Measurements from ENCODE around the gene PTF1A. TPM values are rescaled to one million over a fixed set of nuclear protein-coding genes. Genes with fewer than 3 reads are reported as not detected.
"Not testable (repeated sequence)": the region's sequence is repeated elsewhere in the genome, so short reads cannot be mapped to it uniquely, and the experiment has no call there.

PTF1A gene
- total and polyA plus RNA-seq, 2 experiments from 2014 or later, result not detected

GRCh38 chr10:23217471-23217870 is 25.4 kb downstream of the PTF1A start:
- Histone ChIP-seq H3K9me2 (ENCODE audit: insufficient read depth) (no peaks in the 10 kb centered on the region), H4K20me1 (ENCODE audit: insufficient read depth) (no peaks in the 10 kb centered on the region), H3K27me3 (replicated peaks; ENCODE audit: insufficient read depth) (0 out of 2 replicates have a peak, but pooled peaks cover 6% of the 10 kb centered on the region), H2AFZ (no peak overlapping the region), H3F3A (ENCODE audit: insufficient read depth) (no peaks in the 10 kb centered on the region), H3K27ac (no peak overlapping the region), H3K4me3 (no peak overlapping the region), H3K4me1 (ENCODE audit: insufficient read depth) (no peaks in the 10 kb centered on the region), H3K79me2 (ENCODE audit: insufficient read depth) (no peaks in the 10 kb centered on the region), H3K9me3 (ENCODE audit: low read depth) (no peaks in the 10 kb centered on the region), H3K4me2 (ENCODE audit: unreplicated experiment) (no peak overlapping the region), H3K9ac (no peak overlapping the region), H3K36me3 (ENCODE audit: low read depth) (no peaks in the 10 kb centered on the region)
- no peak for DNase-seq
- whole genome bisulfite sequencing, 2 experiments (ENCODE audit: low coverage in 1 of 2, low lambda C conversion rate in 2 of 2, missing lambda C conversion rate in 2 of 2), result 41 to 67% methylated on average over 1 of the region's 1 CpG
- TF ChIP-seq EZH2 (IDR thresholded peaks at IDR 0.05; ENCODE audit: insufficient read depth, poor library complexity, severe bottlenecking), result no peak
- in situ Hi-C loops (cut with MboI), result no loop called here

- no peaks in the 10 kb centered on the region for H3K27me3 ChIP-seq (replicated peaks; ENCODE audit: insufficient read depth)
- no peak overlapping the region for H2AFZ ChIP-seq
- H3K4me2 ChIP-seq (ENCODE audit: unreplicated experiment), result no peak overlapping the region
- TF ChIP-seq EZH2phosphoT487 (IDR thresholded peaks at IDR 0.05; ENCODE audit: insufficient read depth, low read depth), result no peak
- TF ChIP-seq EZH2 (IDR thresholded peaks at IDR 0.05; ENCODE audit: insufficient read depth, poor library complexity, severe bottlenecking), result no peak
- H3F3A ChIP-seq (ENCODE audit: insufficient read depth), result no peaks in the 10 kb centered on the region
- no peaks in the 10 kb centered on the region for H3K4me1 ChIP-seq (ENCODE audit: insufficient read depth)
- no peak overlapping the region for H3K9ac ChIP-seq
- no peak for DNase-seq
- H4K20me1 ChIP-seq (ENCODE audit: insufficient read depth), result no peaks in the 10 kb centered on the region
- no peak overlapping the region for H3K4me3 ChIP-seq
- H3K9me3 ChIP-seq (ENCODE audit: low read depth), result no peaks in the 10 kb centered on the region
- in situ Hi-C loops (cut with MboI), result no loop called here
- H3K79me2 ChIP-seq (ENCODE audit: insufficient read depth), result no peaks in the 10 kb centered on the region
- H3K36me3 ChIP-seq (ENCODE audit: low read depth), result no peaks in the 10 kb centered on the region
- no peaks in the 10 kb centered on the region for H3K9me2 ChIP-seq (ENCODE audit: insufficient read depth)
- H3K27ac ChIP-seq, result no peak overlapping the region
- WGBS, 2 experiments (ENCODE audit: low coverage in 1 of 2, low lambda C conversion rate in 2 of 2, missing lambda C conversion rate in 2 of 2), result 0 to 13% methylated on average over 1 of the region's 1 CpG
Measured at GRCh38 chr10:23230582-23230981, 38.5 kb downstream of the PTF1A start.

- no peaks in the 10 kb centered on the region for H3F3A ChIP-seq (ENCODE audit: insufficient read depth)
- H3K4me3 ChIP-seq, result no peak overlapping the region
- H3K36me3 ChIP-seq (ENCODE audit: low read depth), result no peaks in the 10 kb centered on the region
- H2AFZ ChIP-seq, result no peak overlapping the region
- no peak overlapping the region for H3K9ac ChIP-seq
- H3K27ac ChIP-seq, result no peak overlapping the region
- H3K79me2 ChIP-seq (ENCODE audit: insufficient read depth), result no peaks in the 10 kb centered on the region
- H3K4me2 ChIP-seq (ENCODE audit: unreplicated experiment), result no peak overlapping the region
- in situ Hi-C loops (cut with MboI), result no loop called here
- no peak for DNase-seq
- no peak for TF ChIP-seq EZH2 (IDR thresholded peaks at IDR 0.05; ENCODE audit: insufficient read depth, poor library complexity, severe bottlenecking)
- TF ChIP-seq EZH2phosphoT487 (IDR thresholded peaks at IDR 0.05; ENCODE audit: insufficient read depth, low read depth), result no peak
- WGBS, 2 experiments (ENCODE audit: low coverage in 1 of 2, low lambda C conversion rate in 2 of 2, missing lambda C conversion rate in 2 of 2), result 41 to 43% methylated on average over 3 of the region's 3 CpGs
- no peaks in the 10 kb centered on the region for H4K20me1 ChIP-seq (ENCODE audit: insufficient read depth)
- H3K9me3 ChIP-seq (ENCODE audit: low read depth), result no peaks in the 10 kb centered on the region
- H3K4me1 ChIP-seq (ENCODE audit: insufficient read depth), result no peaks in the 10 kb centered on the region
- no peaks in the 10 kb centered on the region for H3K9me2 ChIP-seq (ENCODE audit: insufficient read depth)
- no peaks in the 10 kb centered on the region for H3K27me3 ChIP-seq (replicated peaks; ENCODE audit: insufficient read depth)
Measured at GRCh38 chr10:23238015-23238414, 45.9 kb downstream of the PTF1A start.

GRCh38 chr10:23241779-23242178 is 49.7 kb downstream of the PTF1A start:
- H3K9me3 ChIP-seq (ENCODE audit: low read depth); H3K4me3 ChIP-seq; H3K4me1 ChIP-seq (ENCODE audit: insufficient read depth); H3K36me3 ChIP-seq (ENCODE audit: low read depth); H4K20me1 ChIP-seq (ENCODE audit: insufficient read depth); H3K4me2 ChIP-seq (ENCODE audit: unreplicated experiment); H2AFZ ChIP-seq; H3K9me2 ChIP-seq (ENCODE audit: insufficient read depth); in situ Hi-C loops (cut with MboI); H3F3A ChIP-seq (ENCODE audit: insufficient read depth); H3K79me2 ChIP-seq (ENCODE audit: insufficient read depth); H3K27me3 ChIP-seq (replicated peaks; ENCODE audit: insufficient read depth); H3K27ac ChIP-seq; DNase-seq; H3K9ac ChIP-seq: not testable (repeated sequence)
- 0 to 8% methylated on average over 1 of the region's 1 CpG for WGBS, 2 experiments (ENCODE audit: low coverage in 1 of 2, low lambda C conversion rate in 2 of 2, missing lambda C conversion rate in 2 of 2)

Small RNA genes lying within 50 kb of the gene (small RNA-seq; reads per million reads assigned to genes)
- not detected for gene RF00561 (ENCODE audit: low read depth, low replicate concordance)

Other genes starting within 250 kb of the PTF1A start
- gene MSRB2, start 96.7 kb upstream of the PTF1A start, total RNA-seq (2014; rRNA removed; shearing (Covaris generic)), result 25.0 and 35.0 TPM in 2 replicates
- 69.5 and 69.7 TPM in 2 replicates for gene MSRB2, start 96.7 kb upstream of the PTF1A start, polyA plus RNA-seq (2016; fragmentation: Nextera tagmentation; extraction: Ambion mirVana)
- gene C10orf67, start 152.5 kb downstream of the PTF1A start, total RNA-seq (2014; rRNA removed; shearing (Covaris generic)), result under 0.01 and 0.25 TPM in 2 replicates
- 0.76 and 1.1 TPM in 2 replicates for gene C10orf67, start 152.5 kb downstream of the PTF1A start, polyA plus RNA-seq (2016; fragmentation: Nextera tagmentation; extraction: Ambion mirVana)
- gene OTUD1, start 246.8 kb downstream of the PTF1A start, total RNA-seq (2014; rRNA removed; shearing (Covaris generic)), result 4.2 and 8.1 TPM in 2 replicates
- gene OTUD1, start 246.8 kb downstream of the PTF1A start, polyA plus RNA-seq (2016; fragmentation: Nextera tagmentation; extraction: Ambion mirVana), result 2.1 and 2.9 TPM in 2 replicates